Endothelial cell of umbilical vein (primary cell): Measurements from ENCODE around the gene ARPC5.
"Not testable (repeated sequence)": the region's sequence is repeated elsewhere in the genome, so short reads cannot be mapped to it uniquely, and the experiment has no call there.

ENCODE experiments used
- CTCF ChIP-seq, 2 donors: IDR thresholded peaks; 1 replicate in 1 of 2; 2 replicates in 1 of 2; pipeline ENCODE4 v1.5.1; 2011; ENCODE audit warnings: low read length in 2 of 2, mild to moderate bottlenecking in 2 of 2, moderate library complexity in 2 of 2, control low read depth in 1 of 2, inconsistent platforms in 1 of 2, low read depth in 1 of 2; ENCODE audit not compliant: insufficient read depth in 1 of 2; ENCODE audit errors: extremely low read depth in 1 of 2
- MAX ChIP-seq: IDR thresholded peaks from 2 replicates; pipeline ENCODE4 v1.6.1; 2011; ENCODE audit not compliant: insufficient read depth, insufficient read length
- POLR2A ChIP-seq: IDR thresholded peaks from 2 replicates; pipeline ENCODE4 v1.6.1; 2012; ENCODE audit warnings: low read depth, mild to moderate bottlenecking, control low read depth, low read length

- not testable (repeated sequence) for TF ChIP-seq CTCF (IDR thresholded peaks at IDR 0.05; ENCODE audit: extremely low read depth in 1 of 2, insufficient read depth in 1 of 2, low read depth in 1 of 2, low read length in 2 of 2); POLR2A; MAX
Measured at GRCh38 chr1:183626236-183626635, 9.3 kb downstream of the ARPC5 start.
